ENCODE data around the gene GPR183.

- TF ChIP-seq CTCF (IDR thresholded peaks at IDR 0.05) = no peak
- no peak for TF ChIP-seq POLR2A (IDR thresholded peaks at IDR 0.05)
Observed at GRCh38 chr13:99258946-99259345, 48.3 kb downstream of the GPR183 start.

Data from adrenal gland (tissue), 5 donors.